H1 (cell line): Measurements from ENCODE around the gene FAM53A. TPM values are rescaled to one million over a fixed set of nuclear protein-coding genes. Genes with fewer than 3 reads are reported as not detected.

Experiments
- polyA plus RNA-seq, 7 experiments: library from polyadenylated mRNA; depleted of rRNA in 3 of 7; stranded (reverse) in 5 of 7; unstranded in 2 of 7; fragments of >200 nt in 5 of 7; fragments of 200-250 nt in 2 of 7; gene quantifications; 1 replicate in 5 of 7; 2 replicates in 1 of 7; 4 replicates in 1 of 7; pipeline versions ENCODE4 v1.2.1 to v1.2.3, GENCODE V29; 2011 to 2013; ENCODE audit warnings: missing spikeins in 2 of 7, mixed read lengths in 2 of 7
- small RNA-seq: library from polyadenylated mRNA; stranded (forward); fragments of <200 nt; extraction: miRNeasy Mini kit (QIAGEN cat#:217004); gene quantifications from one replicate; pipeline ENCODE3, GENCODE V24; 2013; ENCODE audit not compliant: insufficient read depth
- total RNA-seq: library from RNA; stranded (reverse); fragmentation: NEBNext Ultra II Directional; extraction: Animal tissue kit (Norgen Biotek cat#: 25700); gene quantifications from 2 replicates; pipeline ENCODE4 v1.2.1, GENCODE V29; 2021

Gene FAM53A
- total and polyA plus RNA-seq, 2 of the 8 experiments (the other 6 are each of a cell fraction or from before 2014, with no cell fraction given) = 1.9 to 2.0 TPM

Small RNAs within 50 kb of the gene (small RNA-seq; reads per million reads assigned to genes)
- gene RF00019 = not detected

Other genes starting within 250 kb of the FAM53A start
- gene SLBP, start 28.0 kb upstream of the FAM53A start, total RNA-seq = 45.1 and 49.0 TPM in 2 replicates
- gene SLBP, start 28.0 kb upstream of the FAM53A start, polyA plus RNA-seq (2011; rRNA removed) = 24.6 and 44.1 TPM in 2 replicates
- gene TMEM129, start 37.0 kb upstream of the FAM53A start, total RNA-seq = 28.5 and 31.5 TPM in 2 replicates
- 58.7 and 89.1 TPM in 2 replicates for gene TMEM129, start 37.0 kb upstream of the FAM53A start, polyA plus RNA-seq (2011; rRNA removed)
- 147 and 148 TPM in 2 replicates for gene TACC3, start 37.2 kb upstream of the FAM53A start, total RNA-seq
- 73.8 and 113 TPM in 2 replicates for gene TACC3, start 37.2 kb upstream of the FAM53A start, polyA plus RNA-seq (2011; rRNA removed)
- 19.5 TPM in 2 replicates for gene FGFR3, start 109.0 kb upstream of the FAM53A start, total RNA-seq
- 9.0 and 18.6 TPM in 2 replicates for gene FGFR3, start 109.0 kb upstream of the FAM53A start, polyA plus RNA-seq (2011; rRNA removed)
- 50.1 and 53.1 TPM in 2 replicates for gene LETM1, start 171.8 kb upstream of the FAM53A start, total RNA-seq
- gene LETM1, start 171.8 kb upstream of the FAM53A start, polyA plus RNA-seq (2011; rRNA removed) = 19.8 and 30.6 TPM in 2 replicates
- 129 TPM in 2 replicates for gene NSD2, start 187.1 kb upstream of the FAM53A start, total RNA-seq
- gene NSD2, start 187.1 kb upstream of the FAM53A start, polyA plus RNA-seq (2011; rRNA removed) = 26.7 and 40.3 TPM in 2 replicates